ENCODE measurements around the gene RAB25. TPM values are rescaled to one million over a fixed set of nuclear protein-coding genes. Genes with fewer than 3 reads are reported as not detected.
A peak's percentile ranks its signal among the peaks of the same experiment; 100 is the strongest.
"Not testable (repeated sequence)": the region's sequence is repeated elsewhere in the genome, so short reads cannot be mapped to it uniquely, and the experiment has no call there.

The RAB25 gene
- total and polyA plus RNA-seq, 2 experiments from 2014 or later: 2.4 to 3.1 TPM

DNA sequence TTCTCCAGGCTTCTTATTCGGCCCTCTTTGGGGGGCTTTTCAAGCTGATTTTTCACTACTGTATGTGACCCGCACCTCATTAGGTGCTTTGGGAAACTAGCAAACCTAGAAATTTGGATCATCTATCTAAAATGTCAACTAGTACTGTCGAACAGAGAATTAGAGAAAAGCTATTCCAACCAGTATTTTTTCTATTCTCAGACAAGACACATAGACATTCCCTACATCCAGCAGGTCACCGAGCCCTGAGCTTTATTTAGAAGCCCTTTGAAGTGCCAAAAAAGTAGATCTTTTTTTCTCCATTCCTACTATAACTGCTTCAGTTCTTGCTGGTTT lies 39.9 kb upstream of the RAB25 start:
- peak overlapping the region; percentile 80 for H3K4me3 ChIP-seq
- H3K9me3 ChIP-seq (ENCODE audit: low read depth): no peaks in the 10 kb centered on the region
- TF ChIP-seq, protein P1, sequence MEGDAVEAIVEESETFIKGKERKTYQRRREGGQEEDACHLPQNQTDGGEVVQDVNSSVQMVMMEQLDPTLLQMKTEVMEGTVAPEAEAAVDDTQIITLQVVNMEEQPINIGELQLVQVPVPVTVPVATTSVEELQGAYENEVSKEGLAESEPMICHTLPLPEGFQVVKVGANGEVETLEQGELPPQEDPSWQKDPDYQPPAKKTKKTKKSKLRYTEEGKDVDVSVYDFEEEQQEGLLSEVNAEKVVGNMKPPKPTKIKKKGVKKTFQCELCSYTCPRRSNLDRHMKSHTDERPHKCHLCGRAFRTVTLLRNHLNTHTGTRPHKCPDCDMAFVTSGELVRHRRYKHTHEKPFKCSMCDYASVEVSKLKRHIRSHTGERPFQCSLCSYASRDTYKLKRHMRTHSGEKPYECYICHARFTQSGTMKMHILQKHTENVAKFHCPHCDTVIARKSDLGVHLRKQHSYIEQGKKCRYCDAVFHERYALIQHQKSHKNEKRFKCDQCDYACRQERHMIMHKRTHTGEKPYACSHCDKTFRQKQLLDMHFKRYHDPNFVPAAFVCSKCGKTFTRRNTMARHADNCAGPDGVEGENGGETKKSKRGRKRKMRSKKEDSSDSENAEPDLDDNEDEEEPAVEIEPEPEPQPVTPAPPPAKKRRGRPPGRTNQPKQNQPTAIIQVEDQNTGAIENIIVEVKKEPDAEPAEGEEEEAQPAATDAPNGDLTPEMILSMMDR (IDR thresholded peaks at IDR 0.05; ENCODE audit: low read depth, low read length): no peak
- no peaks in the 10 kb centered on the region for H3K27me3 ChIP-seq
- peaks cover 9% of the 10 kb centered on the region for H3K36me3 ChIP-seq
- peaks cover 9% of the 10 kb centered on the region for H3K4me1 ChIP-seq (ENCODE audit: low read depth)
- H3K27ac ChIP-seq: no peak overlapping the region
- no peak for DNase-seq (ENCODE audit: low read depth in 1 of 2, low spot score in 1 of 2)

DNA sequence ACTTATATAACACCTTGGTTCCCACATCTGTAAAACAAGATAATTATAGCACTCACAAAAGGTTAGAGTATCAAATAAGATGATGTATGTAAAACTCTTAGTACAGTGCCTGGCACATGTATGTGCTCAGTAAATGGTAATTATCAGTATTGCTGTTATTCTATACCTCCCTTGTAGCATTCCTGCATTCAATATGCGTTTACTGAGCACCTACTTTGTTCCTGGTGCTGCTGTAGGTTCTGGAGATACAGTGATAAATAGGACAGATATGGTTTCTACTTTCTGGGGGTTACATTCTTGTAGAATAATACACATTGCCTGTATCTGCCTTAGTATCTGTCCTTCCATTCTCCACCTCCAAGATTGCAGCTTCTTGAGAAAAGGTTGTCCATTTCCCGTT lies 39.0 kb upstream of the RAB25 start:
- no peak for DNase-seq (ENCODE audit: low read depth in 1 of 2, low spot score in 1 of 2)
- peaks cover 9% of the 10 kb centered on the region for H3K4me1 ChIP-seq (ENCODE audit: low read depth)
- H3K27me3 ChIP-seq: no peaks in the 10 kb centered on the region
- TF ChIP-seq, protein P1 (IDR thresholded peaks at IDR 0.05; ENCODE audit: low read depth, low read length): no peak
- no peak overlapping the region for H3K27ac ChIP-seq
- H3K4me3 ChIP-seq: no peak overlapping the region
- H3K9me3 ChIP-seq (ENCODE audit: low read depth): no peaks in the 10 kb centered on the region
- H3K36me3 ChIP-seq: peaks cover 9% of the 10 kb centered on the region

DNA sequence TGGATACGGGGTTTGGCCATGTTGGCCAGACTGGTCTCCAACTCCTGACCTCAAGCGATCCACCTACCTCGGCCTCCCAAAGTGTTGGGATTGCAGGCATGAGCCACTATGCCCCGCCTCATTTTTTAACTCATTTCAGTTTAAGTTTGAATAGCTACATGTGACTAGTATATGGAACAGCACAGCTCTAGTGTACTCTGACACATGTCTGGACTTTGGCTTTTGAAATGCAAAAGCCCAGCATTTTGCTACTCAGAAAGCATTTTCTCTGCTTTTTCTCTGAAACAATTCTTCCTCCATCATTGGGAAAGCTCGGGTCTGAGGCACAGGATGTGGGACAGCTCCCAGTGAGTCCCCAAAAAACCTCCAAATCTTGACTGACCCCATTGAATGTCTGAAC lies 36.2 kb upstream of the RAB25 start:
- DNase-seq (ENCODE audit: low read depth in 1 of 2, low spot score in 1 of 2): no peak
- no peak overlapping the region for H3K27ac ChIP-seq
- no peak overlapping the region for H3K4me3 ChIP-seq
- TF ChIP-seq, protein P1 (IDR thresholded peaks at IDR 0.05; ENCODE audit: low read depth, low read length): no peak
- peaks cover 8% of the 10 kb centered on the region for H3K4me1 ChIP-seq (ENCODE audit: low read depth)
- no peaks in the 10 kb centered on the region for H3K9me3 ChIP-seq (ENCODE audit: low read depth)
- no peaks in the 10 kb centered on the region for H3K36me3 ChIP-seq
- no peaks in the 10 kb centered on the region for H3K27me3 ChIP-seq

DNA sequence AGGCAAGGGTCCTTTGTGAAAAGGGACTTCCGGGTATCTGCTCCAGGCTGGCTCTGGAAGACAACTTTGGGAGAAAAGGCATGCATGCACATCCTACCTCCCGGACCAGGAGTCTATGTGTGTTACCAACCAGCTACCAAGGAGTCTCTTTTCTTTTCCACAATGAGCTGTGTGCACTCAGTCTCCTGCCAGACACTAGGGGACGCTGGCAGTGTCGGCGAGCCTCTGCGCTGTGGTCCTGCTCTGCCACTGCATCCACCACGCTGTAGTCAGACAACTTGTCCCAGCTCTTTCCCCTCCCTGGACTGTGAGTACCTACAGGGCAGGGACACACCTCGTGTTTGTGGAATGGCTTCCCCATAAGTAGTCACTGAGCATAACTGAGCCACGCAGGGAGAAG lies 35.1 kb upstream of the RAB25 start:
- H3K36me3 ChIP-seq: no peaks in the 10 kb centered on the region
- DNase-seq (ENCODE audit: low read depth in 1 of 2, low spot score in 1 of 2): peak; percentile 59 to 76
- TF ChIP-seq, protein P1 (IDR thresholded peaks at IDR 0.05; ENCODE audit: low read depth, low read length): peak; percentile 83
- H3K4me1 ChIP-seq (ENCODE audit: low read depth): peaks cover 5% of the 10 kb centered on the region
- H3K27me3 ChIP-seq: no peaks in the 10 kb centered on the region
- H3K4me3 ChIP-seq: no peak overlapping the region
- no peaks in the 10 kb centered on the region for H3K9me3 ChIP-seq (ENCODE audit: low read depth)
- no peak overlapping the region for H3K27ac ChIP-seq

DNA sequence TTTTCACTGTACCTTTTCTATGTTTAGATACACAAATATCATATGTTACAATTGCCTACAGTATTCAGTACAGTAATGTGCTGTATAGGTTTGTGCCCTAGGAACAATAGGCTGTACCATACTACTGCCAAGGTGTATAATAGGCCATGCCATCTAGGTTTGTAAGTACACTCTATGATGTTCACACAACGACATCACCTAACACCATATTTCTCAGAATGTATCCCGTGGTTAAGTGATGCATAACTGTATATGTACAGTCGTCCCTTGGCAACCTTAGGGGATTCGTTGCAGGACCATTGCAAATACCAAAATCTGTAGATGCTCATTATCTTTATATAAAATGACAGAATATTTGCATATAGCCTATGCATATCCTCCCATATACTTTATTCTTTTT lies 34.4 kb upstream of the RAB25 start:
- H3K36me3 ChIP-seq: no peaks in the 10 kb centered on the region
- no peaks in the 10 kb centered on the region for H3K9me3 ChIP-seq (ENCODE audit: low read depth)
- no peaks in the 10 kb centered on the region for H3K27me3 ChIP-seq
- no peak overlapping the region for H3K4me3 ChIP-seq
- TF ChIP-seq, protein P1 (IDR thresholded peaks at IDR 0.05; ENCODE audit: low read depth, low read length): no peak
- no peaks in the 10 kb centered on the region for H3K4me1 ChIP-seq (ENCODE audit: low read depth)
- no peak for DNase-seq (ENCODE audit: low read depth in 1 of 2, low spot score in 1 of 2)
- H3K27ac ChIP-seq: no peak overlapping the region

DNA sequence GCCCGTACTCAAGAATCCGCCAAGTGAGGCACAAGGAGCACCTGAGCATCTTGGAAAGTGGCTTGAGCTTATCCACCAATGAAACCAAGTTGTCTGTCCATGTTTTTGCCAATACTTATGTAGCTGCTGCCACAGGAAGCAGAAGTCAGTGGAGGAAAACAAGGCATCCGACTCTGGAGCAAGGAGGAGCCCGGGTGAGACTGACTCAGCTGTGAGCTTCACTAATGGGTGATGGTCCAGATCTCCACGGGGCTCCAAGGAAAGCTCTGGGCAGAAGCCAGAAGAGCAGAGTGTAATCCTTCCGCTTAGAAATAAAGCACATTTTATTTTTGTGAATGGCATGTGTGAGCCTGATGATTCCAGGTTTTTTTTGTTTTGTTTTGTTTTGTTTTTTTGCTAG lies 27.9 kb upstream of the RAB25 start:
- no peaks in the 10 kb centered on the region for H3K4me1 ChIP-seq (ENCODE audit: low read depth)
- H3K27me3 ChIP-seq: no peaks in the 10 kb centered on the region
- peaks cover 9% of the 10 kb centered on the region for H3K36me3 ChIP-seq
- H3K27ac ChIP-seq: no peak overlapping the region
- TF ChIP-seq, protein P1 (IDR thresholded peaks at IDR 0.05; ENCODE audit: low read depth, low read length): no peak
- no peaks in the 10 kb centered on the region for H3K9me3 ChIP-seq (ENCODE audit: low read depth)
- peak in 1 of 2 donors; percentile 42 for DNase-seq (ENCODE audit: low read depth in 1 of 2, low spot score in 1 of 2)
- H3K4me3 ChIP-seq: no peak overlapping the region

DNA sequence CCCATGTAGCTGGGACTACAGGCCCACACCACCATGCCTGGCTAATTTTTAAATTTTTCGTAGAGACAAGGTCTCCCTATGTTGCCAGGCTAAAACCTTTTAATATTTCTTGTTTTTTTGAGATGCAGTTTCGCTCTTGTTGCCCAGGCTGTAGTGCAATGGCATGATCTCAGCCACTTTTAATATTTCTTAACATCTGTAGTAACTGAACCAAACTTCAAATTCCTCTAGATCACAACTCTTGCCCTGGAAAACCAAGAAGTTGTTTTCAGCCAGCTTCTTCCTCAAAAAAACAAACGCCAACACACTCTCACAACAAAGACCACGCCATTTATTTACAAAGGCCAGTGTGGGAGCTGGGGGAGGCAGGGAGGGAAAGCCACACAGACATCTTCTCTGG lies 26.0 kb upstream of the RAB25 start:
- not testable (repeated sequence) for H3K27me3 ChIP-seq; H3K4me1 ChIP-seq (ENCODE audit: low read depth); H3K27ac ChIP-seq; DNase-seq (ENCODE audit: low read depth in 1 of 2, low spot score in 1 of 2); H3K9me3 ChIP-seq (ENCODE audit: low read depth); H3K4me3 ChIP-seq
- H3K36me3 ChIP-seq: peaks cover 16% of the 10 kb centered on the region

Data from cardiac muscle cell (in vitro differentiated cells and primary cell).